GM12878 (cell line): ENCODE data around the gene CFAP97D2. TPM values are rescaled to one million over a fixed set of nuclear protein-coding genes. Genes with fewer than 3 reads are reported as not detected.
A peak's percentile ranks its signal among the peaks of the same experiment; 100 is the strongest.

Source experiments
- ATAC-seq: fragments of 200-7000 bp; cut with Tn5 transposase; 3 replicates; pipeline ENCODE4 v1.9.1; 2020; ENCODE audit warnings: mild to moderate bottlenecking, moderate library complexity
- BruUV-seq: library from RNA; stranded (reverse); fragments of 400-500 nt; replicated peaks from 2 replicates; lab custom pipeline; 2021; lab: Mats Ljungman, UMichigan
- CTCF ChIA-PET: fragments of 300-600 bp; sonication (Branson Sonifier 250); formaldehyde crosslinking; extraction: SDS; loops from one replicate; lab custom pipeline; 2021; ENCODE audit warnings: inconsistent platforms; lab: Yijun Ruan, JAX
- POLR2A ChIA-PET: fragments of 350-600 bp; formaldehyde crosslinking; extraction: SDS; loops from one replicate; lab custom pipeline; 2021; ENCODE audit warnings: inconsistent platforms; lab: Charles Lee
- RAD21 ChIA-PET: fragments of 300-600 bp; sonication (Branson Sonifier 250); formaldehyde crosslinking; loops from one replicate; lab custom pipeline; 2023; ENCODE audit warnings: antibody characterized with exemption; ENCODE audit not compliant: unreplicated experiment; lab: Charles Lee
- SMC1A ChIA-PET: fragments of 300-600 bp; sonication (Branson Sonifier 250); formaldehyde crosslinking; loops from one replicate; lab custom pipeline; 2023; ENCODE audit not compliant: unreplicated experiment, uncharacterized antibody; lab: Charles Lee
- DNase-seq: peaks from one replicate; pipeline ENCODE4 v3.0.0-alpha.2; 2011; ENCODE audit warnings: low read depth, low spot score
- FAIRE-seq: peaks from 3 replicates; lab custom pipeline; 2011; peaks lifted over from hg19 to GRCh38; lab: Jason Lieb, UNC
- H2AFZ ChIP-seq: 2 replicates; pipeline ENCODE4 v1.6.0; 2011; ENCODE audit warnings: low read depth, low read length, control low read depth; ENCODE audit not compliant: control insufficient read depth
- H3K27ac ChIP-seq: 2 replicates; pipeline ENCODE4 v1.5.1; 2011; ENCODE audit warnings: control low read depth; ENCODE audit not compliant: control insufficient read depth, insufficient read depth
- H3K27me3 ChIP-seq, 2 experiments: replicated peaks in 1 of 2; 2 replicates each; pipeline versions ENCODE4 v1.6.0 to v1.6.1; 2011; ENCODE audit warnings: low read length in 1 of 2; ENCODE audit not compliant: control insufficient read depth in 2 of 2, insufficient read depth in 2 of 2
- H3K36me3 ChIP-seq, 2 experiments: 2 replicates each; pipeline ENCODE4 v1.5.1; 2011; ENCODE audit warnings: low read length in 1 of 2; ENCODE audit not compliant: control insufficient read depth in 2 of 2, insufficient read depth in 2 of 2
- H3K4me1 ChIP-seq: 2 replicates; pipeline ENCODE4 v1.6.1; 2011; ENCODE audit warnings: mild to moderate bottlenecking, low read length, moderate library complexity, mixed read lengths; ENCODE audit not compliant: control insufficient read depth, insufficient read depth
- H3K4me2 ChIP-seq: 2 replicates; pipeline ENCODE4 v1.6.0; 2011; ENCODE audit warnings: control low read depth; ENCODE audit not compliant: control insufficient read depth, insufficient read depth
- H3K4me3 ChIP-seq: fragments of 200-600 bp; sonication (generic); 2 replicates; pipeline ENCODE4 v1.5.1; 2016
- H3K79me2 ChIP-seq: 2 replicates; pipeline ENCODE4 v1.6.0; 2011; ENCODE audit warnings: low read length; ENCODE audit not compliant: control insufficient read depth, insufficient read depth
- H3K9ac ChIP-seq: 2 replicates; pipeline ENCODE4 v1.8.0; 2011; ENCODE audit warnings: low read length, control low read depth, mixed read lengths; ENCODE audit not compliant: control insufficient read depth, insufficient read depth
- H3K9me3 ChIP-seq: replicated peaks from 3 replicates; pipeline ENCODE4 v1.5.1; 2011; ENCODE audit warnings: mild to moderate bottlenecking, low read length; ENCODE audit not compliant: control insufficient read depth, insufficient read depth
- H4K20me1 ChIP-seq: 2 replicates; pipeline ENCODE4 v1.6.0; 2011; ENCODE audit not compliant: control insufficient read depth, insufficient read depth
- CHD1 ChIP-seq: IDR thresholded peaks from 2 replicates; pipeline ENCODE4 v1.6.1; 2012; ENCODE audit warnings: low read depth, low read length, improper control_type of control experiment
- NR2F1 ChIP-seq: fragments of 450-650 bp; conservative IDR thresholded peaks from 2 replicates; pipeline ENCODE4 v1.6.1; 2017; ENCODE audit warnings: mild to moderate bottlenecking
- WGBS: methylation state at CpG from one replicate; pipeline ENCODE4 v1.1.6; 2016; ENCODE audit warnings: low lambda C conversion rate; ENCODE audit not compliant: insufficient replicate concordance, insufficient coverage; ENCODE audit errors: missing lambda C conversion rate; 5-methylcytosine and 5-hydroxymethylcytosine counted together
- in situ Hi-C: fragments of 300-500 bp; cut with MboI; formaldehyde crosslinking; loops from 9 replicates; pipeline ENCODE4 v1.14.3; 2018; ENCODE audit warnings: mixed read lengths
- intact Hi-C: fragments of 100-400 bp; cut with micrococcal nuclease; formaldehyde crosslinking; loops from one replicate; pipeline ENCODE4 v1.14.2; 2022; ENCODE audit not compliant: unreplicated experiment
- polyA plus RNA-seq, 11 experiments: library from polyadenylated mRNA; depleted of rRNA in 4 of 11; unstranded in 6 of 11; stranded (reverse) in 5 of 11; fragments of >200 nt; fragmentation: Nextera tagmentation in 4 of 11; fragmentation: Illumina TruSeq in 1 of 11; extraction: Ambion mirVana in 4 of 11; extraction: Trizol in 1 of 11; gene quantifications; 1 replicate in 1 of 11; 2 replicates in 10 of 11; pipeline versions ENCODE4 v1.2.1 to v1.2.3, GENCODE V29; 2011 to 2016; ENCODE audit warnings: inconsistent platforms in 2 of 11, missing spikeins in 2 of 11, low read depth in 1 of 11
- total RNA-seq, 4 experiments: library from RNA; depleted of rRNA in 3 of 4; stranded (reverse); fragments of >200 nt in 3 of 4; fragmentation: Illumina TruSeq in 1 of 4; extraction: Trizol in 1 of 4; gene quantifications; 2 replicates each; pipeline versions ENCODE4 v1.2.1 to v1.2.3, GENCODE V29; 2013 to 2021
- TF ChIP-seq, protein P1 (sequence below): fragments of 450-650 bp; IDR thresholded peaks from 2 replicates; pipeline ENCODE4 v1.6.1; 2017; ENCODE audit warnings: mild to moderate bottlenecking, moderate library complexity

CFAP97D2 gene
- total and polyA plus RNA-seq, 10 of the 15 experiments (the other 5 are each of a cell fraction or from before 2014, with no cell fraction given), result not detected

DNA sequence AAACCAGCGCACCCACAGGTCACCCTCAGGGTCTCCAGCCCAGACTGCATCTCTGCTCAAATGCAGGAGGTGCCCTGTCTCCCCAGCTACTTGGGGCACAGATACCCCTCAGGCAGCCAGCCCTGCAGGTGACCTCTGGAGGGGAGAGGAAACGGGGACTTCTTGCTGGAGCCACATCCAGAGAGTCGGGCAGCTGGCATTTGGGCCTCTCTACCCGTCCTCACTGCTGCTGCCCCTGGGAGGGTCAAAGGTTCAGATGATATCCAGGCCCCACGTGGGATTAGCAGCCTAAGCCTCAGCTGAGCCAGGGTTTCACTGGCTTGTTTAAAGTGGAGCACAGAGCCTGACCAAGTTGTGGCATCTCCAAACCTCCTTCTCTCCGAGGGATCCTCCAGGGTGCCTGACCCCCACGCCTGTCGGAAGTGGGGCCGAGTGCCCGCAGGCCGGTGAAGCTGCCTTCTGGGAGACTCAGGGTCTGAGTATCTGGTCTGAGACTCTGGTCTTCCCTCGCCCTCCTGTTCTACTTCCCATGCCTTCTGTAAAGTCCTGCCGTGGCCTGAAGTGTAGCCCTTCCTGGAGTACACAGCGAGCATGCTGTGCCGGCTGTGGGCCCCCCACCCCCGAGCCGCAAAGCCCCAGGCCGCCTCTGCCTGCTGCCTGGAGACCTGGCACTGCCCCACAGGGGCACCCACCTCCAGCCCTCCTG lies 48.8 kb upstream of the CFAP97D2 start:
- RAD21 ChIA-PET, result interaction anchor here (1.1 to 2.1 kb wide), 4 partner anchors 18 to 65 kb away, joined by 4 to 7 read pairs (median 4); no protein-coding TSS in a partner anchor
- CTCF ChIA-PET, result interaction anchor here (0.9 kb wide), 1 partner anchor 65 kb away, joined by 3 read pairs; no protein-coding TSS in a partner anchor
- Histone ChIP-seq H2AFZ (peak overlapping the region; percentile 25; the same call in 1 of the 2 replicates), H3K4me3 (peak overlapping the region; percentile 89), H3K9me3 (no peaks in the 10 kb centered on the region; the same call in 2 of the 3 replicates), H3K36me3 (no peaks in the 10 kb centered on the region; a peak in 1 of 4 replicates), H3K27me3 (no peaks in the 10 kb centered on the region), H3K4me2 (peak overlapping the region; percentile 95), H4K20me1 (no peaks in the 10 kb centered on the region)
- BruUV-seq, result no TSS peak
- ATAC-seq (no peak), FAIRE-seq (peak; percentile 35)
- POLR2A ChIA-PET, result no interaction called here
- SMC1A ChIA-PET, result interaction anchor here (0.7 kb wide), 1 partner anchor 15 kb away, joined by 3 read pairs; no protein-coding TSS in a partner anchor
- intact Hi-C loops (no loop called here), in situ Hi-C loops (no loop called here)
- WGBS, result 23% methylated on average over 18 of the region's 18 CpGs
- TF ChIP-seq CHD1 (no peak), NR2F1 (0 out of 2 replicates have a peak, but pooled peaks have one; percentile 18)
- TF ChIP-seq, protein P1, sequence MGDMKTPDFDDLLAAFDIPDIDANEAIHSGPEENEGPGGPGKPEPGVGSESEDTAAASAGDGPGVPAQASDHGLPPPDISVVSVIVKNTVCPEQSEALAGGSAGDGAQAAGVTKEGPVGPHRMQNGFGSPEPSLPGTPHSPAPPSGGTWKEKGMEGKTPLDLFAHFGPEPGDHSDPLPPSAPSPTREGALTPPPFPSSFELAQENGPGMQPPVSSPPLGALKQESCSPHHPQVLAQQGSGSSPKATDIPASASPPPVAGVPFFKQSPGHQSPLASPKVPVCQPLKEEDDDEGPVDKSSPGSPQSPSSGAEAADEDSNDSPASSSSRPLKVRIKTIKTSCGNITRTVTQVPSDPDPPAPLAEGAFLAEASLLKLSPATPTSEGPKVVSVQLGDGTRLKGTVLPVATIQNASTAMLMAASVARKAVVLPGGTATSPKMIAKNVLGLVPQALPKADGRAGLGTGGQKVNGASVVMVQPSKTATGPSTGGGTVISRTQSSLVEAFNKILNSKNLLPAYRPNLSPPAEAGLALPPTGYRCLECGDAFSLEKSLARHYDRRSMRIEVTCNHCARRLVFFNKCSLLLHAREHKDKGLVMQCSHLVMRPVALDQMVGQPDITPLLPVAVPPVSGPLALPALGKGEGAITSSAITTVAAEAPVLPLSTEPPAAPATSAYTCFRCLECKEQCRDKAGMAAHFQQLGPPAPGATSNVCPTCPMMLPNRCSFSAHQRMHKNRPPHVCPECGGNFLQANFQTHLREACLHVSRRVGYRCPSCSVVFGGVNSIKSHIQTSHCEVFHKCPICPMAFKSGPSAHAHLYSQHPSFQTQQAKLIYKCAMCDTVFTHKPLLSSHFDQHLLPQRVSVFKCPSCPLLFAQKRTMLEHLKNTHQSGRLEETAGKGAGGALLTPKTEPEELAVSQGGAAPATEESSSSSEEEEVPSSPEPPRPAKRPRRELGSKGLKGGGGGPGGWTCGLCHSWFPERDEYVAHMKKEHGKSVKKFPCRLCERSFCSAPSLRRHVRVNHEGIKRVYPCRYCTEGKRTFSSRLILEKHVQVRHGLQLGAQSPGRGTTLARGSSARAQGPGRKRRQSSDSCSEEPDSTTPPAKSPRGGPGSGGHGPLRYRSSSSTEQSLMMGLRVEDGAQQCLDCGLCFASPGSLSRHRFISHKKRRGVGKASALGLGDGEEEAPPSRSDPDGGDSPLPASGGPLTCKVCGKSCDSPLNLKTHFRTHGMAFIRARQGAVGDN, result 0 out of 2 replicates have a peak, but pooled peaks have one; percentile 3
- TF ChIP-seq, all 136 proteins: peak for 2
- peaks cover 40% of the 10 kb centered on the region for H3K4me1 ChIP-seq
- peaks cover 59% of the 10 kb centered on the region for H3K79me2 ChIP-seq
- no peak for DNase-seq
- peak overlapping the region; percentile 84 for H3K27ac ChIP-seq
- H3K9ac ChIP-seq, result peak overlapping the region; percentile 73
